ENCODE data around the gene PTGR3.

The PTGR3 gene, protein sequence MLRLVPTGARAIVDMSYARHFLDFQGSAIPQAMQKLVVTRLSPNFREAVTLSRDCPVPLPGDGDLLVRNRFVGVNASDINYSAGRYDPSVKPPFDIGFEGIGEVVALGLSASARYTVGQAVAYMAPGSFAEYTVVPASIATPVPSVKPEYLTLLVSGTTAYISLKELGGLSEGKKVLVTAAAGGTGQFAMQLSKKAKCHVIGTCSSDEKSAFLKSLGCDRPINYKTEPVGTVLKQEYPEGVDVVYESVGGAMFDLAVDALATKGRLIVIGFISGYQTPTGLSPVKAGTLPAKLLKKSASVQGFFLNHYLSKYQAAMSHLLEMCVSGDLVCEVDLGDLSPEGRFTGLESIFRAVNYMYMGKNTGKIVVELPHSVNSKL

GRCh38 chr18:75209129-75209950 lies at the start of gene PTGR3:
TSS of gene PTGR3 (minus strand) at chr18:75209139. CDS start at chr18:75209058, 81 bp downstream.
- Mint-ChIP-seq H3K27ac (peak within 1 kb of the TSS; percentile 97), H3K36me3 (ENCODE audit: low read depth) (peaks cover 5% of the 10 kb centered on the region), H3K4me1 (peaks cover 53% of the 10 kb centered on the region), H3K9me3 (no peaks in the 10 kb centered on the region), H3K4me3 (peak within 1 kb of the TSS; percentile 95), H3K27me3 (peaks cover 5% of the 10 kb centered on the region)
- peak; percentile 80 for DNase-seq
- ATAC-seq: peak; percentile 73

DNA sequence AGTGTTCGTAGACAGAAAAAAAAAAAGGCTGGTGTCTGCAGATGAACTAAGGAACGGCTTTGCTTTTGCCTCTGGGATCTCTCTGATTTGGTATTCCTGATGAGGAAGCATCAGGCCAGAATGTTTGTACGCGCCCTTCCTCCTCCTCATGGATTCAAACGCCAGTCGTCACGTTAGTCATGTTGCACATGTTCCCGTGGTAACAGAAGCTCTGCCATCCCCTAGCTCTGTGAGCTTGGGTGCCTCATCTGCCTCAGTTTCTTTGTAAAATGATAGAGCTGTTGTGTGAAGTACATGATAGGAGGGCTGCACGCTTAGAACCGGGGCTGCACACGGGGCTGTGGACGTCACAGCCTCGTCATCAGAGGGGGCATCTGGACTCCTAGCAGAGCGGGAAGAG lies 48.7 kb upstream of the PTGR3 start:
- H3K27ac Mint-ChIP-seq: no peak overlapping the region
- DNase-seq (no peak), ATAC-seq (no peak)
- no peaks in the 10 kb centered on the region for H3K36me3 Mint-ChIP-seq (ENCODE audit: low read depth)
- H3K27me3 Mint-ChIP-seq: no peaks in the 10 kb centered on the region
- peaks cover 34% of the 10 kb centered on the region for H3K4me1 Mint-ChIP-seq
- H3K9me3 Mint-ChIP-seq: no peaks in the 10 kb centered on the region
- no peak overlapping the region for H3K4me3 Mint-ChIP-seq

DNA sequence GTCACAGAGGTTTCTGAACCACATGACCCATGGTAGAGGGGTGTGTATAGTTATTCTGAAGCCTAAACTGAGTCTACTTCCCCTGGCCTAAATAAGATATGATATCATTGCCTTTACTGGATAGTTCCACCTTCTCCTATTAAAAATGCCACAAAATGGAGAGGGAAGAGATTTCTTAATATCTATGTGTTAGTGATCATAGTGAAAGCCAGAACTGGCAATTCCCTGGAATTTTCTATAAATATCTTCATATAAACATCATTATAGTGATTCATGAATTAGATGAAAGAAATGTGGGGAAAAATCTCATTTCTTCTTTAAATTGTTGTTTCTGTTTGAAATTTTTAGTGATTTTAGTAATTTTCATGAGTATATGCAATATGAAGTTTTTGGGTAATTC lies 47.4 kb upstream of the PTGR3 start:
- H3K4me3 Mint-ChIP-seq: no peak overlapping the region
- no peak for DNase-seq
- peaks cover 35% of the 10 kb centered on the region for H3K4me1 Mint-ChIP-seq

DNA sequence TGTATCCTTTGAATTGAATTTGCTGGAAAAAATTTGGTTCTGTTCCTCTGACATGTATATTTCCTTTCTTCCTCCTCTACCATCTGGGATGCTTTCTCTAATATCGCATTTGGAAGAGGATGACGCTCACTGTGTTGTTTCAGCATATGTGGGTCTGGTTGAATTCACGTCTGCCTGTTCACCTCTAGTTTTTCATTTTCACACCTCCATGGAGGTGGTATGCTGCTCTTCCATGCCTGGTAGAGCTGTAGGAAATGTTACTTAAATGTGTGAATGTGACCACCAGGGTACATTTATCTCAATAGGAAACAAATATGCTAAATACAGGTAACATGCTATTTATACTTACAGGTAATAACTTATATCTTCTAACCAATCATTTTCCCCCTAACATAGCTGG lies 46.2 kb upstream of the PTGR3 start:
- Mint-ChIP-seq H3K9me3 (no peaks in the 10 kb centered on the region), H3K36me3 (ENCODE audit: low read depth) (no peaks in the 10 kb centered on the region), H3K4me1 (peaks cover 34% of the 10 kb centered on the region), H3K27me3 (no peaks in the 10 kb centered on the region), H3K4me3 (no peak overlapping the region), H3K27ac (no peak overlapping the region)
- ATAC-seq: no peak
- no peak for DNase-seq

More for the DNA sequence above, 47.4 kb upstream of the PTGR3 start:
- Mint-ChIP-seq H3K27ac (no peak overlapping the region), H3K9me3 (no peaks in the 10 kb centered on the region), H3K27me3 (no peaks in the 10 kb centered on the region), H3K36me3 (ENCODE audit: low read depth) (no peaks in the 10 kb centered on the region)
- no peak for ATAC-seq

DNA sequence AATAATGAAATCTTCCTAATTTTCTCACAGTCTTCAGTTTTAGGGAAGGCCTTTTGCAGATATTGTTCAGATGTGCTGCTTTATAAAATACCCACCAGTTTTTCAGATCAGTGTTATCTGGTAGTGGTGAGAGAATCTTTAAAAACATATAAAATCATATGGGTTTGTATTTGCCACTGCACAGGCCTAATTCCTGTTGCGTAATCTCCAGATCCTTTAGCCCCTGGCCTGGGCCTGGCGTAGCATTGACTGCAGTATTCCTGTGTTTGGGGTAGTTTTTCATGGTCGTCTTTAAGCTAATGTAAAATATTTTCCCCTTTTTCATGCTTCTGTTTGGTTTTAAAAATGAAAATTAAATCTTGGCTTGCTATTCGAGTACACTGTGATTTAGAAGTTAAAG lies 44.8 kb upstream of the PTGR3 start:
- H3K4me3 Mint-ChIP-seq: no peak overlapping the region
- no peaks in the 10 kb centered on the region for H3K9me3 Mint-ChIP-seq
- no peaks in the 10 kb centered on the region for H3K27me3 Mint-ChIP-seq
- ATAC-seq (no peak), DNase-seq (no peak)
- peaks cover 36% of the 10 kb centered on the region for H3K4me1 Mint-ChIP-seq
- H3K27ac Mint-ChIP-seq: no peak overlapping the region
- no peaks in the 10 kb centered on the region for H3K36me3 Mint-ChIP-seq (ENCODE audit: low read depth)

DNA sequence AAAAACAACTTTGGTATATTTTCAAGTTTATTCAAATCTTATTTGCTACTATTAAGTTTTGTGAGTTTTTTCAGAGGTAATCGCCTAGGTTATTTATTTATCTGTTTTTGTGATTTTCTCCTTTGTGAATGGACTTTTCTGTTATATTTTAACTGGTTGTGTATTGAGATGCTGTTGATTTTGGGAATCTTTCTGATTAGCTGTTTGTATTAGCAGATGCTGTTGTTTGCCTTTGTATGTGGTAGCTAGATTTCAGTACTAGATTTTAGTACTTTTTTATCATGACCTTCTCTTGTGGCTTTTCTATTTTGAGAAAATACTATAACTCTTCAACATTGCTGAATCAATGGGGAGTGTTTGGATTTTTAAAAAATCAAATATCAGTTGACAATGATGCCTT lies 44.1 kb upstream of the PTGR3 start:
- no peaks in the 10 kb centered on the region for H3K9me3 Mint-ChIP-seq
- H3K4me3 Mint-ChIP-seq: no peak overlapping the region
- H3K27me3 Mint-ChIP-seq: no peaks in the 10 kb centered on the region
- H3K4me1 Mint-ChIP-seq: peaks cover 43% of the 10 kb centered on the region
- H3K27ac Mint-ChIP-seq: no peak overlapping the region
- DNase-seq: no peak
- no peak for ATAC-seq
- no peaks in the 10 kb centered on the region for H3K36me3 Mint-ChIP-seq (ENCODE audit: low read depth)

DNA sequence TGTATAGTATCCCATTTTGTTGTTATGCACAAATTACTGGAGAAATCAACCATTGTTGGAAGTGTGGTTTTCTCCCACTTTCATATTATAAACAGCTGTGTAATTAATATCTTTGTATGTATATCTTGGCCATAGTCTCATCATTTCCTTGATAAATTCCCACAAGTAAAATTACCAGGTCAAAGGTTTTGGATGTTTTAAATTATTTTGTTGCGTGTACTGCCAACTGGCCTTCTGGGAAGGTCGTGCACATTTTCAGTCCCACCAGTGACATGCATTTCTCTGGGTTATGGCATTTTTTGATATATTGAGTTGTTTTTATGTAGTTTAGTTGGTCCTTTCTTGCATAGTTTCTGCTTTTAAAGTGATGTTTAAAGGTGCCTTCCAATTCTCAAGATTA lies 43.2 kb upstream of the PTGR3 start:
- no peak overlapping the region for H3K4me3 Mint-ChIP-seq
- ATAC-seq (no peak), DNase-seq (no peak)
- no peaks in the 10 kb centered on the region for H3K27me3 Mint-ChIP-seq
- no peaks in the 10 kb centered on the region for H3K36me3 Mint-ChIP-seq (ENCODE audit: low read depth)
- no peak overlapping the region for H3K27ac Mint-ChIP-seq
- H3K4me1 Mint-ChIP-seq: peaks cover 52% of the 10 kb centered on the region
- H3K9me3 Mint-ChIP-seq: no peaks in the 10 kb centered on the region

DNA sequence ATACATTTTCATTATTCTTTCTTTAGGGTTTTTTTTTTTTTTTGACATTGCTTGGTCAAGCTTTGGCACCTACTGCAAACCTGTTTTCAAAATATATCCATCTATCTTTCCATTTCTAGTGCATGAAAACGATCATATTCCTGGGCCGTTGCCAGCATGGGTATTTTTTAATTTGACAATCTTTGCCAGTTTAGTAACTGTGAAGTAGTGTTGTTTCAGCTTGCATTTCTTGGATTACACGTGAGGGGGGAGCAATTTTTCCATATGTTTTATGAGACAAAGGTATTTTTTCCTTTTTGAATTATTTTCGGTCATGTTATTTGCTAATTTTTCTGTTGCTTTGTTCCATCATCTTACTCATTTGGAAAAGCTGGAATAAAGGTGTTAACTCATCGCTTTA lies 42.5 kb upstream of the PTGR3 start:
- no peaks in the 10 kb centered on the region for H3K9me3 Mint-ChIP-seq

DNA sequence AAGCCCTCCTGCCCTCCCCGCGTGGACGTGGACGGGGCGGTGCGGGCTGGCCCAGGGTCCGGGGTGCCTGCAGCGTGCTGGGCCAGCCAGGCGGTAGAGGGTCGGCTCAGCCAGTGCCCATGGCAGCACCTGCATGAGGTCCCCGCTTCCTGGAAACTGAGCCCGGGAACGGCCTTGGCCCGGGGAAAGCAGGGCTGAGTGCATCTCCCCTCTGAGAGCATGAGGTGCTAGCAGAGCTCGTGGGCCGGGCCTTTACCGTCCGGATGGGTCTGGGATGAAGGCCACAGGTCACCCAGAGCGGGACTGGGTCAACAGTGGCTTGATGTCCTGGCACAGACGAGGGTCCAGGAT lies 41.5 kb upstream of the PTGR3 start:
- H3K4me3 Mint-ChIP-seq: no peak overlapping the region
- ATAC-seq (no peak), DNase-seq (no peak)
- no peak overlapping the region for H3K27ac Mint-ChIP-seq
- H3K4me1 Mint-ChIP-seq: peaks cover 65% of the 10 kb centered on the region
- H3K27me3 Mint-ChIP-seq: no peaks in the 10 kb centered on the region
- H3K9me3 Mint-ChIP-seq: no peaks in the 10 kb centered on the region
- no peaks in the 10 kb centered on the region for H3K36me3 Mint-ChIP-seq (ENCODE audit: low read depth)

More for the DNA sequence above, 42.5 kb upstream of the PTGR3 start:
- Mint-ChIP-seq H3K27me3 (no peaks in the 10 kb centered on the region), H3K4me1 (peaks cover 57% of the 10 kb centered on the region), H3K4me3 (no peak overlapping the region), H3K27ac (no peak overlapping the region), H3K36me3 (ENCODE audit: low read depth) (no peaks in the 10 kb centered on the region)
- DNase-seq (no peak), ATAC-seq (no peak)

- DNase-seq (no peak), ATAC-seq (no peak)
- no peaks in the 10 kb centered on the region for H3K27me3 Mint-ChIP-seq
- H3K4me1 Mint-ChIP-seq: peaks cover 66% of the 10 kb centered on the region
- H3K9me3 Mint-ChIP-seq: no peaks in the 10 kb centered on the region
- peak overlapping the region; percentile 64 for H3K27ac Mint-ChIP-seq
- no peaks in the 10 kb centered on the region for H3K36me3 Mint-ChIP-seq (ENCODE audit: low read depth)
- no peak overlapping the region for H3K4me3 Mint-ChIP-seq
Measured at GRCh38 chr18:75249672-75250470, 40.9 kb upstream of the PTGR3 start.

- H3K9me3 Mint-ChIP-seq: no peaks in the 10 kb centered on the region
- no peaks in the 10 kb centered on the region for H3K27me3 Mint-ChIP-seq
- ATAC-seq (no peak), DNase-seq (no peak)
- no peak overlapping the region for H3K4me3 Mint-ChIP-seq
- peaks cover 66% of the 10 kb centered on the region for H3K4me1 Mint-ChIP-seq
- H3K27ac Mint-ChIP-seq: no peak overlapping the region
- H3K36me3 Mint-ChIP-seq (ENCODE audit: low read depth): no peaks in the 10 kb centered on the region
Measured at GRCh38 chr18:75249175-75249518, 40.2 kb upstream of the PTGR3 start.

GRCh38 chr18:75248426-75249174 lies 39.7 kb upstream of the PTGR3 start:
- Mint-ChIP-seq H3K9me3 (no peaks in the 10 kb centered on the region), H3K27ac (peak overlapping the region; percentile 95), H3K4me1 (peaks cover 61% of the 10 kb centered on the region), H3K27me3 (no peaks in the 10 kb centered on the region), H3K36me3 (ENCODE audit: low read depth) (no peaks in the 10 kb centered on the region), H3K4me3 (peak overlapping the region; percentile 86)
- ATAC-seq: no peak
- DNase-seq: no peak

- no peaks in the 10 kb centered on the region for H3K27me3 Mint-ChIP-seq
- H3K36me3 Mint-ChIP-seq (ENCODE audit: low read depth): no peaks in the 10 kb centered on the region
- peaks cover 54% of the 10 kb centered on the region for H3K4me1 Mint-ChIP-seq
- peak overlapping the region; percentile 86 for H3K4me3 Mint-ChIP-seq
- ATAC-seq: peak; percentile 37
- DNase-seq: no peak
- H3K9me3 Mint-ChIP-seq: no peaks in the 10 kb centered on the region
- peak overlapping the region; percentile 95 for H3K27ac Mint-ChIP-seq
Measured at GRCh38 chr18:75247611-75248421, 38.9 kb upstream of the PTGR3 start.
